MM.1S (cell line): ENCODE measurements around the gene TSPAN31.

Experiments used
- DNase-seq: peaks from one replicate; pipeline ENCODE4 v3.0.0-alpha.2; 2015
- H2AFZ ChIP-seq: fragments of 300-600 bp; sonication (generic); 2 replicates; pipeline ENCODE4 v1.6.0; 2016; ENCODE audit warnings: antibody characterized with exemption, low read length
- H3F3A ChIP-seq: fragments of 300-600 bp; sonication (generic); 2 replicates; pipeline ENCODE4 v1.6.1; 2016; ENCODE audit warnings: mild to moderate bottlenecking, antibody characterized with exemption, low read length, moderate library complexity, mixed read lengths; ENCODE audit not compliant: insufficient read depth
- H3K27ac ChIP-seq: fragments of 300-600 bp; sonication (generic); 2 replicates; pipeline ENCODE4 v1.5.1; 2016; ENCODE audit warnings: mild to moderate bottlenecking, low read length
- H3K27me3 ChIP-seq: fragments of 300-600 bp; sonication (generic); replicated peaks from 2 replicates; pipeline ENCODE4 v1.6.0; 2016; ENCODE audit warnings: low read length; ENCODE audit not compliant: insufficient read depth
- H3K36me3 ChIP-seq: fragments of 300-600 bp; sonication (generic); replicated peaks from 2 replicates; pipeline ENCODE4 v1.6.1; 2016; ENCODE audit warnings: mild to moderate bottlenecking, low read length, mixed read lengths; ENCODE audit not compliant: insufficient read depth
- H3K4me1 ChIP-seq: fragments of 300-600 bp; sonication (generic); 2 replicates; pipeline ENCODE4 v1.6.1; 2016; ENCODE audit warnings: low read length, mixed read lengths
- H3K4me2 ChIP-seq: fragments of 300-600 bp; sonication (generic); 2 replicates; pipeline ENCODE4 v1.6.0; 2016; ENCODE audit warnings: low read depth, low read length
- H3K4me3 ChIP-seq: fragments of 300-600 bp; sonication (generic); 2 replicates; pipeline ENCODE4 v1.5.1; 2016; ENCODE audit warnings: low read length, mixed read lengths
- H3K79me2 ChIP-seq: fragments of 300-600 bp; sonication (generic); 2 replicates; pipeline ENCODE4 v1.6.1; 2016; ENCODE audit warnings: mixed run types, low read length, mixed read lengths
- H3K9ac ChIP-seq: fragments of 300-600 bp; sonication (generic); 2 replicates; pipeline ENCODE4 v1.6.1; 2016; ENCODE audit warnings: low read length, mixed read lengths
- H3K9me2 ChIP-seq: fragments of 300-600 bp; sonication (generic); replicated peaks from 2 replicates; pipeline ENCODE4 v1.6.1; 2016; ENCODE audit warnings: mild to moderate bottlenecking, low read length, mixed read lengths; ENCODE audit not compliant: insufficient read depth
- H3K9me3 ChIP-seq: fragments of 300-600 bp; sonication (generic); replicated peaks from 2 replicates; pipeline ENCODE4 v1.6.1; 2016; ENCODE audit warnings: mild to moderate bottlenecking, low read length, mixed read lengths; ENCODE audit not compliant: insufficient read depth
- H4K20me1 ChIP-seq: fragments of 300-600 bp; sonication (generic); 2 replicates; pipeline ENCODE4 v1.6.1; 2016; ENCODE audit warnings: mild to moderate bottlenecking, low read length, moderate library complexity, mixed read lengths; ENCODE audit not compliant: insufficient read depth
- EZH2 ChIP-seq: fragments of 300-600 bp; sonication (generic); optimal IDR thresholded peaks from 2 replicates; pipeline ENCODE3; 2017; ENCODE audit warnings: low read depth, mild to moderate bottlenecking, antibody characterized with exemption, low read length, mixed read lengths
- EZH2phosphoT487 ChIP-seq: fragments of 300-600 bp; sonication (generic); IDR thresholded peaks from 2 replicates; pipeline ENCODE4 v1.6.1; 2018; ENCODE audit warnings: antibody characterized with exemption, low read length
- TF ChIP-seq, protein P1 (sequence below): fragments of 300-600 bp; sonication (generic); IDR thresholded peaks from 2 replicates; pipeline ENCODE4 v1.5.1; 2016; ENCODE audit warnings: antibody characterized with exemption, low read length, mixed read lengths

The TSPAN31 gene

DNA sequence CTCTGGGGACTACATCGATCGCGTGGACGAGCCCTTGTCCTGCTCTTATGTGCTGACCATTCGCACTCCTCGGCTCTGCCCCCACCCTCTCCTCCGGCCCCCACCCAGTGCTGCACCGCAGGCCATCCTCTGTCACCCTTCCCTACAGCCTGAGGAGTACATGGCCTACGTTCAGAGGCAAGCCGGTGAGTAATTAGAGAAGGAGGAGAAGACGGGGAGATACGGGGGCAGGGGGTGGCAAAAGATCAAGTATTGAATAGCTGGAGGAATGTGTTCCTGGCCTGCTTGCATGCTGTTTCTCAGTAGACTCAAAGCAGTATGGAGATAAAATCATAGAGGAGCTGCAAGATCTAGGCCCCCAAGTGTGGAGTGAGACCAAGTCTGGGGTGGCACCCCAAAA is 29.1 kb upstream of the TSPAN31 start:
- Histone ChIP-seq H4K20me1 (no peaks in the 10 kb centered on the region), H3K79me2 (no peaks in the 10 kb centered on the region), H3K4me3 (no peak overlapping the region), H3K9me3 (no peaks in the 10 kb centered on the region), H3K27me3 (no peaks in the 10 kb centered on the region), H3K4me2 (no peak overlapping the region), H3K9me2 (no peaks in the 10 kb centered on the region), H3K27ac (no peak overlapping the region), H3K36me3 (no peaks in the 10 kb centered on the region; the same call in none of the 2 replicates), H3K9ac (no peak overlapping the region), H2AFZ (no peak overlapping the region), H3F3A (no peaks in the 10 kb centered on the region), H3K4me1 (no peaks in the 10 kb centered on the region)
- no peak for DNase-seq
- TF ChIP-seq EZH2: no peak
- no peak for TF ChIP-seq EZH2phosphoT487
- TF ChIP-seq, protein P1, sequence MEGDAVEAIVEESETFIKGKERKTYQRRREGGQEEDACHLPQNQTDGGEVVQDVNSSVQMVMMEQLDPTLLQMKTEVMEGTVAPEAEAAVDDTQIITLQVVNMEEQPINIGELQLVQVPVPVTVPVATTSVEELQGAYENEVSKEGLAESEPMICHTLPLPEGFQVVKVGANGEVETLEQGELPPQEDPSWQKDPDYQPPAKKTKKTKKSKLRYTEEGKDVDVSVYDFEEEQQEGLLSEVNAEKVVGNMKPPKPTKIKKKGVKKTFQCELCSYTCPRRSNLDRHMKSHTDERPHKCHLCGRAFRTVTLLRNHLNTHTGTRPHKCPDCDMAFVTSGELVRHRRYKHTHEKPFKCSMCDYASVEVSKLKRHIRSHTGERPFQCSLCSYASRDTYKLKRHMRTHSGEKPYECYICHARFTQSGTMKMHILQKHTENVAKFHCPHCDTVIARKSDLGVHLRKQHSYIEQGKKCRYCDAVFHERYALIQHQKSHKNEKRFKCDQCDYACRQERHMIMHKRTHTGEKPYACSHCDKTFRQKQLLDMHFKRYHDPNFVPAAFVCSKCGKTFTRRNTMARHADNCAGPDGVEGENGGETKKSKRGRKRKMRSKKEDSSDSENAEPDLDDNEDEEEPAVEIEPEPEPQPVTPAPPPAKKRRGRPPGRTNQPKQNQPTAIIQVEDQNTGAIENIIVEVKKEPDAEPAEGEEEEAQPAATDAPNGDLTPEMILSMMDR: no peak

DNA sequence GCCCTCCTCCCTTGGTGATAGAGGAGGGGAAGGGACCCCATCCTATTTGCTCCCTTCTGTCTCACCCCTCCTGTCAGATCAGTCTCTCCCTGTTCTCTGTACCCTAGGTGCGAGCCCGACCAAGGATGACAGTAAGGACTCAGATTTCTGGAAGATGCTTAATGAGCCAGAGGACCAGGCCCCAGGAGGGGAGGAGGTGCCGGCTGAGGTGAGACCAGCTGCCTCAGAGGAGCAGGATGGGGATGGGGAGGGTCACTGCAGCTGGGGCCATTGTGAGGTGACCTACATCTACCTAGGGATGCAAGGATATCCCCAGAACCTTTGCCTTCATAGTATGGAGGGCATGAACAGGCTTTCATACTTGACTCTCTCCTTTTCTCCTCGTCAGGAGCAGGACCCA is 28.5 kb upstream of the TSPAN31 start:
- no peak overlapping the region for H3K9ac ChIP-seq

DNA sequence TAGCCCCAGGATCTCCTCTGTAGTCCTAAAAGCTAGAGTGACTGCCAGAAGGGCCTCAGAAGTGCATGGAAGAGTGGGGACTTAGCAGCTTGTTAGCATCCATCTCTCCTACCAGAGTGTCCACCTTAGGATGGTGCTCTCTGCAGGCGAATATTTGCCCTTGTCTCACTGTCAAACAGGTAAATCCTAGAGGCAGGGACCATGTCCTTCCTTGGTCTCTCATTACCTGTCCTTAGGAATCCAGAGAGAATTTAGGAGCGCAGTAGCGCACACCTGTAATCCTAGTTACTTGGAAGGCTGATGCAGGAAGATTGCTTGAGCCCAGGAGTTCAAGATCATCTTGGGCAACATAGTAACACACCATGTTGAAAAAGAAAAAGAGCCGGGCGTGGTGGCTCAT is 27.7 kb upstream of the TSPAN31 start:
- H3K79me2 ChIP-seq: no peaks in the 10 kb centered on the region
- H3K36me3 ChIP-seq: no peaks in the 10 kb centered on the region; the same call in 1 of the 2 replicates
- no peak overlapping the region for H2AFZ ChIP-seq
- no peaks in the 10 kb centered on the region for H3K9me2 ChIP-seq
- H3K9me3 ChIP-seq: no peaks in the 10 kb centered on the region
- no peak overlapping the region for H3K4me2 ChIP-seq
- no peak for DNase-seq
- H3K4me1 ChIP-seq: no peaks in the 10 kb centered on the region
- H3K27me3 ChIP-seq: no peaks in the 10 kb centered on the region
- no peak overlapping the region for H3K27ac ChIP-seq
- no peaks in the 10 kb centered on the region for H3F3A ChIP-seq
- TF ChIP-seq EZH2 (no peak), EZH2phosphoT487 (no peak)
- TF ChIP-seq, protein P1: no peak
- H3K9ac ChIP-seq: no peak overlapping the region
- H4K20me1 ChIP-seq: no peaks in the 10 kb centered on the region
- H3K4me3 ChIP-seq: no peak overlapping the region

More for the DNA sequence above, 28.5 kb upstream of the TSPAN31 start:
- Histone ChIP-seq H3F3A (no peaks in the 10 kb centered on the region), H3K9me3 (no peaks in the 10 kb centered on the region), H3K4me3 (no peak overlapping the region), H3K27ac (no peak overlapping the region), H3K4me2 (no peak overlapping the region), H3K4me1 (no peaks in the 10 kb centered on the region), H2AFZ (no peak overlapping the region), H3K36me3 (no peaks in the 10 kb centered on the region; the same call in none of the 2 replicates), H4K20me1 (no peaks in the 10 kb centered on the region), H3K79me2 (no peaks in the 10 kb centered on the region), H3K9me2 (no peaks in the 10 kb centered on the region), H3K27me3 (no peaks in the 10 kb centered on the region)
- DNase-seq: no peak
- no peak for TF ChIP-seq EZH2
- TF ChIP-seq EZH2phosphoT487: no peak
- TF ChIP-seq, protein P1: no peak
